ENCODE data around the gene EFNA2.

The EFNA2 gene

DNA sequence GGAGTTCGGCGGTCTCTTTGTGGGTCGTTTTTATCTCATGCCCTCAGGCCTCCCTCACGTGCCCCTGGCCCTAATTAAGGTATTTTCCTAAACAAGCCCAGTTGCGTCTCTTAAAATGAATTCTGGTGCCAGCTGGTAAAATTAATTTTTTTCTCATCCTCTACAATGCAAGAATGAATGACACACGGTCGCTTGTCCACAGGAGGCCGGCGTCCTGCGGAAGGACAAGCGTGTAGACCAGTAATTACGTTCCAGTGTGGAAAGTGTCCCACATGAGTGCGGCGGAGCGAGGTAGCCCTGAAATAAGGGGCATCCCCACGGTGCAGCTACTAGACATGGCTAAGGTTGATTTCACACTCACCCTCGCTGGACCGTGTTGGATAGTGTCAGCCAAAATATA is 63.5 kb downstream of the EFNA2 start:
- DNase-seq (ENCODE audit: insufficient read length, low spot score) = no peak
- TF ChIP-seq, protein P1, sequence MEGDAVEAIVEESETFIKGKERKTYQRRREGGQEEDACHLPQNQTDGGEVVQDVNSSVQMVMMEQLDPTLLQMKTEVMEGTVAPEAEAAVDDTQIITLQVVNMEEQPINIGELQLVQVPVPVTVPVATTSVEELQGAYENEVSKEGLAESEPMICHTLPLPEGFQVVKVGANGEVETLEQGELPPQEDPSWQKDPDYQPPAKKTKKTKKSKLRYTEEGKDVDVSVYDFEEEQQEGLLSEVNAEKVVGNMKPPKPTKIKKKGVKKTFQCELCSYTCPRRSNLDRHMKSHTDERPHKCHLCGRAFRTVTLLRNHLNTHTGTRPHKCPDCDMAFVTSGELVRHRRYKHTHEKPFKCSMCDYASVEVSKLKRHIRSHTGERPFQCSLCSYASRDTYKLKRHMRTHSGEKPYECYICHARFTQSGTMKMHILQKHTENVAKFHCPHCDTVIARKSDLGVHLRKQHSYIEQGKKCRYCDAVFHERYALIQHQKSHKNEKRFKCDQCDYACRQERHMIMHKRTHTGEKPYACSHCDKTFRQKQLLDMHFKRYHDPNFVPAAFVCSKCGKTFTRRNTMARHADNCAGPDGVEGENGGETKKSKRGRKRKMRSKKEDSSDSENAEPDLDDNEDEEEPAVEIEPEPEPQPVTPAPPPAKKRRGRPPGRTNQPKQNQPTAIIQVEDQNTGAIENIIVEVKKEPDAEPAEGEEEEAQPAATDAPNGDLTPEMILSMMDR (IDR thresholded peaks at IDR 0.05; ENCODE audit: insufficient read depth, missing control alignments) = no peak
- no peak for FAIRE-seq

DNA sequence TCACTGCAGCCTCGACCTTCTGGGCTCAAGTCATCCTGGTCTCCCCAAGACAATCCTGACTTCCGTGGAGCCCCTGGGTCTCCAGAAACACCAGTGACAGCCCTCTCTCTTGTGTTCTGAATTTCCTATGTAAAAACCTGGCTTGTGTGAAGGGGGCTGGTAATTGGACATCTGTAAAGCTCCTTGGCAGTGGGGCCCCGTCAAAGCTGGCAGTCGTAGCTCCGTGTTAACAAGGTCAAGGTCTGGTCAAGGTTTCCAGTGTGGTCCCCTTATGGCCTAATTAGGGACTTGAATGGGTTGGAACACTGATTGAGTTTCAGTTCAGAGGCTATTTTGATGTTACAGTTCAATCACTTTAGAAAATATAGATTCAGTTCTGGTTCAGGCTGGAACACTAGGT is 65.2 kb downstream of the EFNA2 start:
- no peak for DNase-seq (ENCODE audit: insufficient read length, low spot score)
- TF ChIP-seq, protein P1 (IDR thresholded peaks at IDR 0.05; ENCODE audit: insufficient read depth, missing control alignments) = no peak
- no peak for FAIRE-seq
